ENCODE results near the gene RDH11. TPM values are rescaled to one million over a fixed set of nuclear protein-coding genes. Genes with fewer than 3 reads are reported as not detected.

RDH11 gene
- total RNA-seq, 2 donors from 2014 or later, result 19.4 to 26.2 TPM

DNA sequence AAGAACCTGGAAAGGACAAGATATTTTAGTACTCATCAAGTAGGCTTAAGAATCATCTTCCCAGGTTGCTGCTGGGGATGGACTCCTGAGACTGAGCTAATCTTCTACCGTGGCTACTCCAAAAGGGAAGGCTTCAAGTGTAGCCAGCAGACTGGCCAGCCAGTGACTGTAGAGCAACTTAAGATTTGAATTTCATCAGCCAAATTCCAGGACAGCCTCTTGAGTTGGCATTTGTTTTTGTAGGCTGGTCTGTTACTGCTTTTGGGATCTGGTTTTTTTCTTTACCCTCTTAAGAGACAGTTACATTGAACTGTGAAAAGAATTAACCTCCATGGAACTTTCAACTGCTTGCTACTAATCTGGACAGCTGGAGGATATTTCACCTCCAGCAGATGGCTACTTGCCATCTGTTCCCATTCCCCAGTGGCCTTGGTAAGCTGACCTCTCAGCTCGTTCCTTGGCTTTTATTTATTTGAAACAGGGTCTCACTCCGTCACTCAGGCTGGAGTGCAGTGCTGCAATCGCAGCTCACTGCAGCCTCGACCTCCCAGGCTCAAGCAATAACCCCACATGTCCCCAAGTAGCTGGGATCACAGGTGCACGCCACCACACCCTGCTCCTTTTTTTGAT is 41.8 kb downstream of the RDH11 start:
- intact Hi-C loops (cut with DNase I), result no loop called here
- H3K9me3 ChIP-seq, result no peaks in the 10 kb centered on the region
- H3K36me3 ChIP-seq (replicated peaks in 1 of 2; ENCODE audit: insufficient read depth in 1 of 2, low read depth in 2 of 2), result peaks cover 0 to 28% of the 10 kb centered on the region in 2 donors
- ATAC-seq, result no peak
- no peaks in the 10 kb centered on the region for H3K27me3 ChIP-seq
- no peak for DNase-seq
- H3K27ac ChIP-seq, result no peak overlapping the region
- H3K4me1 ChIP-seq, result no peaks in the 10 kb centered on the region
- no peak overlapping the region for H3K4me3 ChIP-seq
- 59 to 67% methylated on average over 6 of the region's 6 CpGs for WGBS, 2 donors
- TF ChIP-seq, protein P1, sequence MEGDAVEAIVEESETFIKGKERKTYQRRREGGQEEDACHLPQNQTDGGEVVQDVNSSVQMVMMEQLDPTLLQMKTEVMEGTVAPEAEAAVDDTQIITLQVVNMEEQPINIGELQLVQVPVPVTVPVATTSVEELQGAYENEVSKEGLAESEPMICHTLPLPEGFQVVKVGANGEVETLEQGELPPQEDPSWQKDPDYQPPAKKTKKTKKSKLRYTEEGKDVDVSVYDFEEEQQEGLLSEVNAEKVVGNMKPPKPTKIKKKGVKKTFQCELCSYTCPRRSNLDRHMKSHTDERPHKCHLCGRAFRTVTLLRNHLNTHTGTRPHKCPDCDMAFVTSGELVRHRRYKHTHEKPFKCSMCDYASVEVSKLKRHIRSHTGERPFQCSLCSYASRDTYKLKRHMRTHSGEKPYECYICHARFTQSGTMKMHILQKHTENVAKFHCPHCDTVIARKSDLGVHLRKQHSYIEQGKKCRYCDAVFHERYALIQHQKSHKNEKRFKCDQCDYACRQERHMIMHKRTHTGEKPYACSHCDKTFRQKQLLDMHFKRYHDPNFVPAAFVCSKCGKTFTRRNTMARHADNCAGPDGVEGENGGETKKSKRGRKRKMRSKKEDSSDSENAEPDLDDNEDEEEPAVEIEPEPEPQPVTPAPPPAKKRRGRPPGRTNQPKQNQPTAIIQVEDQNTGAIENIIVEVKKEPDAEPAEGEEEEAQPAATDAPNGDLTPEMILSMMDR (IDR thresholded peaks at IDR 0.05), result no peak
- no peak for TF ChIP-seq POLR2A (IDR thresholded peaks at IDR 0.05)

DNA sequence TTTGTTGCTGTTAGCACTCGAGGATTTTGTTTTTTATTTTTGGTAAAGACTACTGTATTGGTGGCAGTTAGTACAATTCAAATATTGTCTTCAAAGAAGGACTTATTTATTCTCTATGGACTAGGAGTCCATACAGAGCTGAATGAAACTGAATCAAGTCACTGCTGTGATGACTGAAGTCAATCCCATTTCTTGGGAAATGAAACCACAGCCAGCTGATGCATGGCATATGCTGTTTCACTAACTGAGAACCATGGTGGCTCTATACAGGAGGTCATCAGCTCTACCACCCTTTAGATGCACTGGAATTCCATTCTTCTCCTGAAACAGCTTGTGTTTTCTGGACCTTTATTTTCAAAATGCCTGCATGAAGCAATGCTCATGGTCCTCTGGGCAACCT is 43.4 kb downstream of the RDH11 start:
- DNase-seq, result no peak
- ATAC-seq, result no peak
- no peaks in the 10 kb centered on the region for H3K27me3 ChIP-seq
- H3K9me3 ChIP-seq, result no peaks in the 10 kb centered on the region
- H3K4me3 ChIP-seq, result no peak overlapping the region
- no peak for TF ChIP-seq POLR2A (IDR thresholded peaks at IDR 0.05)
- TF ChIP-seq, protein P1 (IDR thresholded peaks at IDR 0.05), result no peak
- intact Hi-C loops (cut with DNase I), result no loop called here
- 70 to 75% methylated on average over 1 of the region's 1 CpG for WGBS, 2 donors
- peaks cover 0 to 25% of the 10 kb centered on the region in 2 donors for H3K36me3 ChIP-seq (replicated peaks in 1 of 2; ENCODE audit: insufficient read depth in 1 of 2, low read depth in 2 of 2)
- H3K4me1 ChIP-seq, result no peaks in the 10 kb centered on the region
- H3K27ac ChIP-seq, result no peak overlapping the region

DNA sequence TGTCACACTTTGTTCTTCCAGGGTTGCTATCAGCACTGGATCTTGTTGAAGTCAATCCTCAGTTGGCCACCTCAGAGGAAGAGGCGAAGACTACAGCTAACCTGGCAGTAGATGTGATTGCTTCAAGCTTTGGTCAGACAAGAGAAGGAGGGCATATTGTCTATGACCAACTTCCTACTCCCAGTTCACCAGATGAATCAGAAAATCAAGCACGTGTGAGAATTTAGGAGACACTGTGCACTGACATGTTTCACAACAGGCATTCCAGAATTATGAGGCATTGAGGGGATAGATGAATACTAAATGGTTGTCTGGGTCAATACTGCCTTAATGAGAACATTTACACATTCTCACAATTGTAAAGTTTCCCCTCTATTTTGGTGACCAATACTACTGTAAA is 44.9 kb downstream of the RDH11 start:
- no peaks in the 10 kb centered on the region for H3K27me3 ChIP-seq
- no peaks in the 10 kb centered on the region for H3K9me3 ChIP-seq
- peaks cover 0 to 23% of the 10 kb centered on the region in 2 donors for H3K36me3 ChIP-seq (replicated peaks in 1 of 2; ENCODE audit: insufficient read depth in 1 of 2, low read depth in 2 of 2)
- ATAC-seq (no peak), DNase-seq (no peak)
- no peak overlapping the region for H3K27ac ChIP-seq
- intact Hi-C loops (cut with DNase I), result no loop called here
- 83 to 87% methylated on average over 2 of the region's 2 CpGs for WGBS, 2 donors
- TF ChIP-seq POLR2A (IDR thresholded peaks at IDR 0.05), result no peak
- TF ChIP-seq, protein P1 (IDR thresholded peaks at IDR 0.05), result no peak
- H3K4me3 ChIP-seq, result no peak overlapping the region
- peaks cover 5% of the 10 kb centered on the region for H3K4me1 ChIP-seq

DNA sequence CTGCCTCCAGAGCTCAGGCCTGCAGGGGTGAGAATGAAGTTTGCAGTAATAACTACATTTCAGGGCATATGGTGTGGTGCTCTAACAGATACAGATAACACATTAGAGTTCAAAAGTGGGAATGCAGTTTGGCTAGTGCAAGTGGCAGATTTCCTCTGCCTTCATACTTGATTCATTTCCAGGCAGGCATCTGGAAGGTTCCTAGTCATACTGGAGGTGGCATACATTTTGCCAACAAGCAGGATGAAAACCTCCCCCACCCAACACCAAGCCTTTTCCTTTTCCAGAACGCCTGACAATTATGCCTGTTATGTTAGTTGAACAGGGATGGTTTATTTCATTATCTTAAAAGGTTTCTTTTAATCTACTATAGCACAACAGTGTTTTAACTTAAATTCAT is 45.4 kb downstream of the RDH11 start:
- DNase-seq, result no peak
- Histone ChIP-seq H3K4me1 (peaks cover 7% of the 10 kb centered on the region), H3K4me3 (no peak overlapping the region), H3K9me3 (no peaks in the 10 kb centered on the region), H3K36me3 (replicated peaks in 1 of 2; ENCODE audit: insufficient read depth in 1 of 2, low read depth in 2 of 2) (peaks cover 0 to 21% of the 10 kb centered on the region in 2 donors), H3K27ac (no peak overlapping the region), H3K27me3 (no peaks in the 10 kb centered on the region)
- intact Hi-C loops (cut with DNase I), result no loop called here
- ATAC-seq, result no peak
- TF ChIP-seq, protein P1 (IDR thresholded peaks at IDR 0.05), result no peak
- no peak for TF ChIP-seq POLR2A (IDR thresholded peaks at IDR 0.05)
- 100% methylated on average over 1 of the region's 1 CpG for WGBS, 2 donors

DNA sequence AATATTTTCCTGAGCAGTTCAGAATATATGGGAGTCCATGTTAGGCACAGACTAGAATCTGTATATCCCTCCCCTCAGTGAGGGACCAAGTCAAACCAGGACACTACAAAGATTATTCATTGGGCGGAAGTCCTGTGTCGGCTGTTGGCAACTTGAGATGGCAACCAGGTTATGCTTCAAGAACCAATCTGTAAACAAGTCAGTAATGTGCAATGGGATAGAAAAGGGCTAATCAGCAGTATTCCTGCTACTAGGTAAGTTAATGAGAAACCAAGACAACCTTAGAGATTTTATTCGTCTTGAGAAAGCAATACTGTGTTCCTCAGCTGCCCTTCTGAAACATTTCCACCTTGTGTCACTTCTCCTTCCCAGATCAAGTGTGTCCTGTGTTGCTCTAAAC is 49.4 kb downstream of the RDH11 start:
- ATAC-seq, result no peak
- no peak for TF ChIP-seq POLR2A (IDR thresholded peaks at IDR 0.05)
- TF ChIP-seq, protein P1 (IDR thresholded peaks at IDR 0.05), result no peak
- H3K4me3 ChIP-seq, result no peak overlapping the region
- peaks cover 0 to 10% of the 10 kb centered on the region in 2 donors for H3K36me3 ChIP-seq (replicated peaks in 1 of 2; ENCODE audit: insufficient read depth in 1 of 2, low read depth in 2 of 2)
- intact Hi-C loops (cut with DNase I), result no loop called here
- no peak for DNase-seq
- peak overlapping the region in 1 of 4 donors; percentile 27 for H3K27ac ChIP-seq
- H3K4me1 ChIP-seq, result peaks cover 7% of the 10 kb centered on the region
- WGBS, 2 donors, result 69 to 70% methylated on average over 3 of the region's 3 CpGs
- H3K27me3 ChIP-seq, result no peaks in the 10 kb centered on the region
- no peaks in the 10 kb centered on the region for H3K9me3 ChIP-seq
